GM12873 (cell line): Measurements from ENCODE around the gene GRID2IP.

Experiments used
- CTCF ChIP-seq: IDR thresholded peaks from 2 replicates; pipeline ENCODE4 v1.5.1; 2012; ENCODE audit warnings: low read depth, mild to moderate bottlenecking, moderate library complexity, low read length, control low read depth; ENCODE audit not compliant: insufficient read depth; ENCODE audit errors: missing control alignments

The GRID2IP gene

GRCh38 chr7:6533893-6534495, 17.3 kb downstream of the GRID2IP start:
- TF ChIP-seq CTCF, result no peak

DNA sequence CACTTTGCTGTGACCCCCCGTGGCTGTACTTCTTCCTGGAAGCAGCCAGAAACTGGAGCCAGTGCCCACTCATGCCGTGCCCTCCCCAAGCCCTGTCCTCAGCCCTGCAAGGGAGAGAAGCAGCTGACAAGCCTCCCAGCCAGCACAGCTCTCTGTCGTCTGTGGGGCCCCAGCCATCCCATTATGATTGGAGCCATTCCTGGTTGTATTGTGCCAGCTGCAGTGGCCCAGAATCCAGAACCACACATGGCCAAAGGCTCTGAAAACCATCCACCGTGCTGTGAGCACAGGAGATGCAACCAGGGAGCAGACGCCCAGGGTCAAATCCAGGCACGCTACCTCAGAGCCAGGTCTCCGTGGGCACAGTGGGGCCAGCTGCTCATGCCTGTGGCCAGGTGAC, 18.7 kb downstream of the GRID2IP start:
- no peak for TF ChIP-seq CTCF

DNA sequence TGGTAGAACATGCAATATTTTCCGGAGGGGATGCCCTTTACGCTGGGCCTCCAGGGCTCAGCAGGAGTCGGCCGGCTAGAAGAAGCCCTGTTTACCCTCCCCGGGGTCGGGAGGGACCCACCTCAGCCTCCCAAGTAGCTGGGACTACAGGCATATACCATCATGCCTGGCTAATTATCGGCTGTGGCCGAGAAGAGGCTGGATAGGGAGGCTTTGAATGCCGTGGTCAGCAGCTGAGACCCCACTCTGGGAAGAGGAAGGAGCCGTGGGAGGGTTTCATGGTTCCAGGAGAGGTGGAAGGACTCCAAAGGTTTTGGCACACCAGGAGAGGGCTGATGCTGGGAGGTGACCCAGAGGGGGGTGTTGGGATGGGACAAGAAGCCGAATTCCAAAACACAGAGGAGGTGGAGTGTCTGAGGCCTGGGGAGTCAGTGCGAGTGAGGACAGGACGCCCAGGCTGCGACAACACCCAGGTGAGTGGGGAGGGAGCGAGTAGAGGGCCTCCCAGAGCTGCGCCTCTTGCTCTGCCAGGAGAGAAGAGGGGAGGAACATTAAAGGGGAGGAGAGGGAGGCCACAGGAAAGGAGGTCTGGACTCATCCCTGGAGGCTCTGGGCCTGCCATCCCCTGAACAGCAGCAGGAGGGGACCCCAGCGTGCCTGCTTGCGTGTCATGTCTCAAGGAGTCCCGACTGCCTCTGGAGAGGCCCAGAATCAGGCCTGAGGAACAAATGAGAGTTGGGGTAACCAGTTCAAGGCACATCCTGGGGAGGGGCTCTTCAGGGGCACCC, 19.6 kb downstream of the GRID2IP start:
- TF ChIP-seq CTCF, result no peak

- TF ChIP-seq CTCF, result no peak
Measured at GRCh38 chr7:6530626-6531491, 20.4 kb downstream of the GRID2IP start.

GRCh38 chr7:6529643-6530042, 21.6 kb downstream of the GRID2IP start:
- no peak for TF ChIP-seq CTCF

DNA sequence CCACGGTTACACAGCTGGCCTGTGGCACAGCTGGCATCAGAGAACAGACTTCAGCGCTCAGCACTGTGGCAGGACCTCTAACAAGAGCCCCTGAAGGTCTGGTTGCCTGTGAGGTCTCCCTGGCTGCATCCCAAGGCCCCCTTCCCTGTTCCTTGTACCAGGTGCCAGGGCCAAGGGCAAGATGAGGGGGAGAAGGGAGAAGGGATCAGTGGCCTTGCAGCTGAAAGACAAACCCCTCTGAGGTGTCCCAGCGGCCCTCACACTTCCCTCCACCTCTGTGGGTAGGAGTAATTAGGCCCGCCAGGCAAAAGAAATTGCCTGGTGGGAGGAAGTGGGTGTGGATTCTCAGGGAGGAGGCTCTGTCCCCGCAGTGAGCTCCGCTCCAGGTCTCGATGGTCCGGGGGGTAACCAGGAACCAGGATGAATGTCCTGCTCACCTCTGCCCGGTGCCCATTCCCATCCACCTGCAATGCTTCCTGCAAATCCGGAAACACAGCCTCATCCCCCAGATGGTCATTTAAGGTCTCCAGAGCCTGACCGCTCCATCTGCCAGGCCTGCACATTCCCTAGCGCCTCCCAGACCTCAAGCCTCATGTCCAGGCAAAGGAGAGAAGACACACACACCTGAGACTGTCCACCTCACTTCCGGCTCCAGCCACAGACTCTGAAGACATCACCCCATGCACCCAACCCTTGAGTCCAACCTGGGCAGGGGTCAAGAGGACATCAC, 22.7 kb downstream of the GRID2IP start:
- no peak for TF ChIP-seq CTCF
